NOMO-1 (cell line): ENCODE results near the gene PSMB9.
"Not testable (repeated sequence)": the region's sequence is repeated elsewhere in the genome, so short reads cannot be mapped to it uniquely, and the experiment has no call there.

Experiments used
- DNase-seq, 2 experiments: peaks; one replicate each; lab custom pipeline; 2025; ENCODE audit not compliant: unreplicated experiment in 2 of 2; lab: John Stamatoyannopoulos, UW

PSMB9 gene

DNA sequence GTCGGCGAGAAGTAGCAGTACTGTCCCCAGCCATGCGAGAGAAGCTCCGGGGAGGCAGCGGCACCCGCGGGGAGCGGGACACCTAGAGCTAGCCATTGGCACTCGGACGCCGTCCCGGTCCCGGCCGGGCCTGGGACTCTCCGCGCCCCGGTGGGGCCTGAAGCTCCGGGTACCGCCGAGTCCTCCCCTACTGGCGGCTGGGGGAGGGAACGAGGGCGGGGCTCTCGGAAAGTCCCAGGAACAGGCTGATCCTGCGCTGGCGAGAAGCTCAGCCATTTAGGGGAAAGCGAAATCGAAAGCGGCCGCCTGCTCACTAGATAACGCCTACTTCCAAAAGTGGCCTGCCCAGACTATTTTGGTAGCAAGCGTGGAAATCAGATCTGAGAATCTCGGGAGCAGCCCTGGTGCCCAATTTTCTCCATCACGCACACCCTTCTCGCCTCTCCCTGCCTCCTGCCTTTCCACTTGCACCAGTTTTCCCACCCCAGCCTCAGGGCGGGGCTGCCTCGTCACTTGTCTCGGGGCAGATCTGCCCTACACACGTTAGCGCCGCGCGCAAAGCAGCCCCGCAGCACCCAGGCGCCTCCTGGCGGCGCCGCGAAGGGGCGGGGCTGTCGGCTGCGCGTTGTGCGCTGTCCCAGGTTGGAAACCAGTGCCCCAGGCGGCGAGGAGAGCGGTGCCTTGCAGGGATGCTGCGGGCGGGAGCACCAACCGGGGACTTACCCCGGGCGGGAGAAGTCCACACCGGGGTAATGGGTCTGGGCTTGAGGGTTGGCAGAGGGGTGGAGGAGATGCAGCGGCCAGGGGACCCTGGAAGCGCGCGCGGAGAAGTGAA lies at the start of gene PSMB9, which contains the start of gene TAP1:
PSMB9 (plus strand) TSS at position 652 of the 835 bp plus-strand sequence; CDS start at position 690, 38 bp downstream.
TAP1 (minus strand) TSS at position 164 of the 835 bp plus-strand sequence; CDS start at position 96, 68 bp downstream.
- DNase-seq = peak; percentile 89 to 94

DNA sequence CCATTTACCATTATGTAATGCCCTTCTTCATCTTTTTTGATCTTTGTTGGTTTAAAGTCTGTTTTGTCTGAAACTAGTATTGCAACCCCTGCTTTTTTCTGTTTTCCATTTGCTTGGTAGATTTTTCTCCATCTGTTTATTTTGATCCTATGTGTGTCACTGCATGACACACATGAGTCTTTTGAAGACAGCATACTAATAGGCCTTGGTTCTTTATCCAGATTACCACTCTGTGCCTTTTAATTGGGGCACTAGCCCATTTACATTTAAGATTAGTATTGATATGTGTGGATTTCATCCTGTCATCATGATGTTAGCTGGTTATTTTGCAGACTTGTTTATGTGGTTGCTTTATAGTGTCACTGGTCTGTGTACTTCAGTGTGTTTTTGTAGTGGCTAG lies 48.6 kb upstream of the PSMB9 start:
- not testable (repeated sequence) for DNase-seq

DNA sequence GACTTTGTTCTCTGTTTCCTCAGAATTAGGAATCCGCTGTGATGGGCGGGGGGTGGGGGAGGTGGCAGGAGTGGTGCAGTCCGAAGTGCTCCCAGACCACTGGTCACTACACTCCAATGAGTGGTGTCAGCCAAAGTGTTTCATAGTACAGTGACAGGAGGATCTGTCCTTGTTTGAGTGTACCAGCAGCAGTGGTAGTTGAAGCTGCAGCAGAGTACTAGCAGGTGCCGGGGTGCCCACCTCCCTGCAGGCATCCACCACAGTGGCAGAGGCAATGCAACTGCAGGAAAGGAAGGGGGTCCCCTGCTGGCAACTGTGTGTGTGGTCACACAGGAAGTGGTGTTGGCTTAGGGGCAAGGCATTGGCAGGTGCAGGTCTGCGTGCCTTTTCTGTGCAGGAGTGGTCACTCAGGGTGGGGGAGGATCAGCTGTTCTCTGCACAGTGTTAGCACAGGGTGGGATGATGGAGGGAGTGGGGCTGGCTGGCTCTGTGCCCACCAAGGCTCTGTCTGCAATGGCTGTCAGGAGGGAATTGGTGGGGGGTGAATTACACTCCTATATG lies 46.9 kb upstream of the PSMB9 start:
- DNase-seq = no peak

DNA sequence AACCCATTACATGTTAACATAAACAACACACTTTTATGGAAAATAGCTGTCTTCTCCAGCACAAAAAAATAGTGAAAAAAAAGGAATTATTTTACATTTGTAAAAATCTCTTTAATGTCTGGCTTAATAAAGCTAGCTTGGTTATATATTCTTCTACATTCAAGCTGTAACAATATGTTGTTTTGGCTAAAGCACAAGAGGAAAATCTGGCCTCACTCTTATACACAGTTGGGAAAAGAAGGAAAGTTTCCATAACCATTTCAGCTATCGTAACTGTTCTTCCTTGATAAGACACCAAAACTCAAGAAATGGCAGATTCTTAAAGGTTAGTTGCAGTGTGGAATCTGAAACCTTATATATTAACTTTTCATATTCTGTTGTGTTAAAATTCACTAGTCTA lies 44.8 kb upstream of the PSMB9 start:
- DNase-seq = no peak

DNA sequence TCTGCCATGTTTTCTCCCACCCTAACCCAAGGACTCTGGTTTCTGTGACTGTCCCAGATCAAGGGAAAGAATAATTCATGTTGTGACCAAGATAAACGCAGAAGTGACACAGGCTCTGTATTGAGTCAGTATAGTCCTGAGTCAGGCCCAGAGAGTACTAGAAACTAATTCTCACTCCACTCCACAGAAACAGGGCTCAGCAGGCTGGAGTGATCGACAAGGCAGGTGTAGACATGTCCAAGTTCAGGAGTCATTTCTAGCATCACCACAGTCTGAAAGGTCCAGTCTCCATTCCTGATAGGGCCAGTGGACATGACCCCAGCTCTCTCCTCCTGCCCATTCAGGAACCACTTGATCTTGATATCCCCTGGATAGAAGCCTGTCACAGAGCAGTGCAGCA lies 39.8 kb upstream of the PSMB9 start:
- DNase-seq = no peak

DNA sequence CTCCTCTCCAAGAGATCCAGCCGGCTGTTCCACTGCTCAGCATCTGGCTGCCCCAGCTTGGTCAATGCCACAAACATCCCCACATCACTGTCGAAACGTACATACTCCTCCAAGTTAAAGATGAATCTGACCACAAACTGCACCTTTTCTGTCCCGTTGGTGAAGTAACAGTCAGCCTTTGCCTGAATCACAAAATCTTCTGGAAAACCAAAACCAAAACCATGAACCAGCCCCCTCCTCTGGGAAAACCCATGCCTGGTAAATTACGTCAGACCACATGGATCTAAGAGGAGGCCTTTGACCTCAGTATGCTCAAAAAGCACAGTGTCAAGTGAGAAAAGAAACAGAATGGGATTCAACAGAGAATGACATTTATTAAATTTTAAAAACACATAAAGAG lies 38.9 kb upstream of the PSMB9 start:
- no peak for DNase-seq

DNA sequence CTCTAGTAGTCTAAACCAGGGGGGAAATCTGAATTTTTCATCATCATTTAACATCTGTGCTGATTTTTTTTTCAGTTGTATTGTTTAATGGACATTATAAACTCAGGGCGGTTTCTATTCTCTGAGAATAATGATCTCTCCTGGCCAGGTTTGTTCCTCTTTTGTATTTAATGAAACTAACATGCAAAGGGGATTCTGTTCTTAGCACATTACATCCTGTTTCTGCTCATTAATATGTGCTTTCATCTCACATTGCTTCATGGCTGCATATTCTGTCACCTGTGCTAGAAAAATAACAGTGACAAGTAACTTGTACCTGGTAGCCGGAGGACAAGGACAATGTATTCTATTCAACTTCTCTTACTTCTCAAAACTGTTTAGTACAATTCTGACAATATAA lies 38.0 kb upstream of the PSMB9 start:
- peak; percentile 21 to 82 for DNase-seq

DNA sequence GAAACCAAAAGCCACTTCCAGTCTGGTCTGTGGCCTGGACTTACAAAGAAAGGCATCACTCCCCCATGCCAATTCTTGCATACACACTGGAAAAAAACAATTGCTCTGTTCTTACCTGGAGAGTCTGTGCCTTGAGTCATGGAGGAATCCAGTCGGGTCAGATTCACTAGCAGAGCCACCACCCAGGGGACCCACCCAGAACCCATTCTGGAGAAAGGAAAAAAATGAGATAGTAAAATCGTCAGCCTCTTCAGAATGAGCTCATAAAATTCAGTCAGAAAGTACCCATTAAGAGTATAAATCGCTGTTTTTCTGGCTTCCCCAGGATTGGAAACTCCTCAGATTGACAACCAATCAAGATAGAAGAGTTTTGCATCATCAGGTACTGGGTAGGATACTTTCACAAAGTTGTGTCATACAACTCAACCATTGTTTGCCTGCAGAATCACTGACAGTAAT lies 37.2 kb upstream of the PSMB9 start, which contains the start of gene HLA-DOB:
HLA-DOB (minus strand) TSS at position 257 of the 459 bp plus-strand sequence; CDS start at position 206, 51 bp downstream.
- DNase-seq = peak in 1 of 2 experiments; percentile 55

DNA sequence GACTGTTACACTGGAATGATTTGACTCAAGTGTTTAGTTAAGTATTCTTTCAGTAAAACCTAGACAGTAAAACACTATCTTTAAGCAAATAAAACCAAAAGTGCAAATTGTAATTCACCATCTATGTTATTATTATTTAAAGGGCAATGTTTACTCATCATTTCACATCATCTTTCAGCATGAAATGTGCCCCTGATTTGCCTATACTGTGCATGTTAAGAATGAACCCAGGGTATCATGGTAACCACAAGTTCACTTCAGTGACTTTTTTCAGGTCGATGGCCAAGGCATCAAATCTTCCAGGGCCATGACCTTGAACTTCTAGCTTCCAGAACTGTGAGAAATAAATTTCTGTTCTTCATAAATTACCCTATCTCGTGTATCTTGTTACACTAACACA lies 35.1 kb upstream of the PSMB9 start:
- DNase-seq = no peak

DNA sequence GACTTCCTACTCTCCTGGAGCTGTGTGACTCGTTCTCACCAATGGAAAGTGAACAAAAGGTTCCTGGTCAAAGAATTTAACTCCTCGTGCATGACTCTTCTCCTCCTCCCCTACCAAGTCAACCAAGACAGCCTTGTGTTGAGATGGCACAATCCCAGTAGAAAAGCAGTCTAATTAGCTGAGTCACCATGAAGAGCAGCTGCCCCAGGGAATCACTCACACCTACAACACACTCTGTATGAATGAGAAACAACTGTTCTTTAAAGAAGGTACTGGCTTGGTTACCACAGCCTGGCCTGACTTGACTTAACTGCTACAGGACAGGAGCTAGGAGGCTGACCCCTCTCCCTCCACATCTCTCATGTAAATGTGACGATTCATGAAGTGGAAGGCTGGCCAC lies 34.3 kb upstream of the PSMB9 start:
- no peak for DNase-seq

DNA sequence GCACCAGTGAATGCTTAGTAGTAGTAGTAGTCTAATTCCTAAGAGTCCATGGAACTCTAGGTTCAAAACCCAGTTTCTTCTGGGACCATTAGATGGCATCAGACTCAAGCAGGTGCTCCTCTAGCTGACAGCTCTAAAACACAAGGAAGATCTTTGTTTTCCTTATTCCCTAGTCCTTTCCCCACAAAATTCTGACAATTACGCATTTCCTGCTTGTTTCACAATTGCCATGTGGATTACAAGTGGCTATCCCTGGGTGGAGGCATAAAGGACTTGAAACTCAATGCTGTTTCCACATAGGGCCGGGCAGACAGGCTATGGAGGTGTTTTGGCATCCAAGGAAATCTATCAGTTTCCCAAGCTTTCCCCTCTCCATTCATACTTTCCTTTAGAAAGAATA lies 28.0 kb upstream of the PSMB9 start:
- DNase-seq = no peak

DNA sequence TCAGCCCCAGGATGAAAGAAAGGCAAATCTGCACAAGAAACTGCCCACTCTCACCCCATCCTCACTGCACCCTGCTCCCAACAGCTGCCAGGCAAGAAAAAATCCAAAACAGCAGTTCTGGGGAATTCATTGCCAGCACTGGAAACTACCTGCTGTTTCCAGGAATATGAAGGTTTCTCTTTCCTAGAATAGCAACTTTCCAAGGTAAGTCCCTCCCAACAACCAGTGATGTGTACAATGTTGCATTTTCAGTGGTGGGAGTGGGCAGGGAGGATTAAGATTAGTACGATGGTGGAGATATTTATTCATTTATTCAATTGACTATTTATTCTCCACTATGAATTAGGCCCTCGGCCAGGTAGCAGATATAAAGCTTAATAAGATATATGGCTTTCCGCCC lies 27.0 kb upstream of the PSMB9 start:
- no peak for DNase-seq

DNA sequence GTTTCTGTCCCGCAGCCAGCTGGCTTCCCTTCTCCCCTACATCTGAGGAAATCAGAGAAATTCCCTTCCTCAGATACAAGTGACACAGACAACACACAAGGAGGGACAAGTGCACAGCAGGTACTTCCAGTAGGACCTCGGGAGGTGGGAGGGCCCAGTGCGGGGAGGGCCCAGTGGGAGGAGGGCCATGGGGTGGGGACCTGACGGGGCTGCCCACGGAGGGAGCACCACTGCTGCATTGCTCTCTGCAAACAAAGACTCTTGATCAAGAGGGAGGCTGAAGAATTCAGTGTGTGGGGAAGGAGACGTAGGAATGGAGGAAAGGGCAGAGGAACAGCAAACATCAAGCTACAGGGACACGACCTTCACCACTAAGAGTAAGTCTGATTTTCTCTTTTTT lies 24.5 kb upstream of the PSMB9 start:
- no peak for DNase-seq

DNA sequence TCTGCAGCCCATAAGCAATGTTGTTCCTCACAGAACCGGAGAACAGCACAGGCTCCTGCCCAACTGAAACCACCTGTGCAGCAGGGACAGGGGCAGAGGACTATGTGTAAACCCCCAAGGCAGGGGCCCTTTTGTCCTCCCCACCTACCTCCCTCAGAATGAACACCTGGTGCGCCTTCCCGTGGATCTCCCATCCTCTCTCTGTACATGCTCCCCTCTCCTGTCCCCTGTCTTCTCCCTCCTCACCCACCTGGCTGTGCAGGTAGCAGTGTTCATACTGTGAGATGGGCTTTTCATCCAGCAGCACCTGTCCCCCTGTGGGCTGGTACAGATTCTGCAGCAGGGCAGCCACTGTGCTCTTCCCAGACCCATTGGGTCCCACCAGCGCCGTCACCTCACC lies 24.0 kb upstream of the PSMB9 start:
- DNase-seq = no peak

DNA sequence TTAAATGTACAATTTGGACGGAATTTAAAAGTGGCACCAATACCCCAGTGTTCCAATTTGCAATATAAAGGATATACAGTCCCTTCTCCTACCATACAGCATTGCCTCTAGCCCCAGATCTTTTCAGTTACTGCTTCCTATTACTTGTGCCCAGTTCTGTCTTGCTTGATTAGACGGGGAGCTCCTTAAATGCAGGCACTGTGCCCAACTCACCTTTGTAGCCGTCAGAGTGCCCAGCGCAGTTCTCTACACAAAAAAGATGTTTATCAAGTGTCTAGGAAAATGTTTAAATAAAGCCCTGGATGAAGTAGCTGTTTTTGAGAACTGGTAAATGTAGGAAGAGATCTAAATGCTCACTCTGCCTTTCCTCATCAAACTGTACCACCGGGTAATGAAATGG lies 23.1 kb upstream of the PSMB9 start:
- no peak for DNase-seq

DNA sequence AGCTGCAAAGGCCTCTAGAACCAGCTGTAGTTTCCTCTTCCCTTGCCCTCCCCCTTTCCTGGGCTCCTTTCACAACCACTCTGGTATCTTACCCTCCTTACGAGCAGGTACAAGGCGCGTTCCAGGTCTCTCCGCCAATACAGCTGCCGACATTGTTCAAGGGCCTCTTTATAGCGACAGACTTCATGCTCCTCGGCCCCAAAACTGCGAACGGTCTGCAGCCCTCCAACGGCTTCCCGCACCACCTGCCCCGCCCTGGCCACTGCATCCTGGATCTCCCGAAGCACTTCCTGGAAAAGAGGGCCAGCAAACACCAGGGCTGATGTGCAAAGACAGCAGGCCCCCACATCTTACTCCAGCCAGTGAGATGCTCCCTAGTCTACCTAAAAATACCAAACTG lies 21.5 kb upstream of the PSMB9 start:
- DNase-seq = no peak

DNA sequence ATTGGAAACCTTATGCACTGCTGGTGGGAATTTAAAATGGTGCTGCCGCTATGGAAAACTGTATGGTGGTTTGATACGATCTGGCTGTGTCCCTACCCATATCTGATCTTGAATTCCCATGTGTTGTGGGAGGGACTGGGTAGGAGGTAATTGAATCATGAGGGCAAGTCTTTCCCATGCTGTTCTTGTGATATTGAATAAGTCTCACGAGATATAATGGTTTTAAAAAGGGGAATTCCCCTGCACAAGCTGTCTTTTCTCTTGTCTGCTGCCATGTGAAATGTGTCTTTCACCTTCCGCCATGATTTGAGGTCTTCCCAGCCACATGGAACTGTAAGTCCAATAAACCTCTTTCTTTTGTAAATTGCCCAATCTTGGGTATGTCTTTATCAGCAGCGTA lies 20.3 kb upstream of the PSMB9 start:
- no peak for DNase-seq

DNA sequence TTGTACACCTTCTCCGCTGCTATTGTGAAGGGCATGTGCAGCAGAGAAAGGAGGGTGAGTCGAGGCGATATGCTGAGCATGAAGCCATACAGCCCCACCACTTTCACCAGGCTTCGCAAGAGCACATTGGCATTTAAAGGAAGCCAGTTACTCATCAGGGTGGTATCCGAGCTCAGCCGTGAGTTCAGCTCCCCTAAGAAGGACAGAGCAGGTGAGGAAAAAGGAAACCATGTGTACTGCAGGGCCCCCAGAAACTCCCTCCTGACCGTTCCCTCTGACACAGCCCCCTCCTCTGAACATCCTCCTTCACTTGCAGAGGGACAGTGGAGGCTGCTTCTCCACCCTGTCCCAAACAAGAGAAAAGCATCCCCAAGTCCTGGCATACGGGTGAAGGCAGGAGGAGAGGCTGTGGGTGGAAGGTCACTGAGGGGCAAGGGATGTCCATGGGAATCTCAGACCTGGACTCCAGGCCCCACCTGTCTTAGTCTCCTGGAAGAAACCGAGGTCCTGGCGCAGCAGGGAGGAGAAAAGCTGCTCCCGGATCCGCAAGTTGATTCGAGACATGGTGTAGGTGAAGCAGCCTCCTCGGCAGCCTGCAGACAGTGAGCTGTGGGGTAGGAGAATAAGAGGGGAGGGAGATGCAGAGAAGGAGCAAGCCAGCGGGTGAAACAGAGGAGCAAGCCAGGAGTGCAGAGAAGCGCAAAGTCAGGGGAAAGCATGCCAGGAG lies 18.7 kb upstream of the PSMB9 start:
- no peak for DNase-seq

DNA sequence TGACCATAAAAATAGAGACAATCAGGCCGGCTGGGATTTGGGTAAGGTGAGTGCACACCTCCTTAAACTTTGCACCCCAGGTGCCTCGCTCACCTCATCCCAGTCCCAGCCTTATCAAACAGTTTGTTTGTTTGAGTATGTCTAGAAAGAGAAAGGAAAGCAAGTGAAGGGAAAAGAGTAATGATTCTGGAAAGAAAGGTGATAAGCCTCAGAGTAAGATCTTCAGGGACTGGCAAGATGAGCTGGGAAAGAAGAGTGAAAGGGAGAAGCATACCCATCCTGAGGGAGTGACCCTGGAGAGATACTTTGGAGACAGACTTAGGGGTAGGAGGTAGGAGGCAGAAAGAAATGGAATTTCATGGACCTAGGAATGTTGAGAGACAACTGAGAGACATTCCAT lies 17.1 kb upstream of the PSMB9 start:
- DNase-seq = no peak

DNA sequence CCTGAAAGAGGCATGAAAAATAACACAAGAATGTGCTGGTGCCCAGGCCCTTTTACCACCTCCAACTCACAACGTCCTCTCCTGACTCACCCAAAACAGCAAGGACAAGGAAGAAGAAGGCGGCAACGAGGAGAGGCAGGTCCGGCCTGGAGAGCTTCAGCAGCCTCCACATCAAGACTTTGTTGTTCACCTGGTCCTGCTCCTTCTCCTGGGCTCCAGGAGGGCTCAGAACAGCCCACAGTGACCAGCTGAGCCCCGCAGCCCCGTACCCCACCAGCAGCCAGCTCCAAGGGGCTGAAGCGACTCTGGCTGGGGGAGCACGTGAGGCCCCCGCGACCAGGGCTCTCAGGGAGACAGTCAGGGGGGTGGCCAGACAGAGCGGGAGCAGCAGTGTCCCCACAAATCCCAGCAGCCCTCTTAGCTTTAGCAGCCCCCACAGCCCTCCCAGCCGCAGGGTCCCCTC lies 16.3 kb upstream of the PSMB9 start:
- DNase-seq = no peak
